GM23338 (cell line): Measurements from ENCODE around the gene ALG5. TPM values are rescaled to one million over a fixed set of nuclear protein-coding genes. Genes with fewer than 3 reads are reported as not detected.

Source experiments
- ATAC-seq: fragments of 200-7000 bp; cut with Tn5 transposase; 3 replicates; pipeline ENCODE4 v1.9.1; 2020
- DNase-seq: peaks from one replicate; pipeline ENCODE4 v3.0.0-alpha.2; 2015; ENCODE audit warnings: low spot score
- H2AFZ ChIP-seq: fragments of 200-600 bp; sonication (generic); 2 replicates; pipeline ENCODE4 v1.8.0; 2016; ENCODE audit warnings: antibody characterized with exemption, mild to moderate bottlenecking, moderate library complexity
- H3F3A ChIP-seq: fragments of 200-600 bp; sonication (generic); replicated peaks from 2 replicates; pipeline ENCODE4 v1.8.0; 2017; ENCODE audit warnings: antibody characterized with exemption, mixed run types, low read depth
- H3K27ac ChIP-seq: fragments of 200-600 bp; sonication (generic); 2 replicates; pipeline ENCODE4 v1.6.1; 2016; ENCODE audit warnings: low read depth
- H3K27me3 ChIP-seq: fragments of 200-600 bp; sonication (generic); 2 replicates; pipeline ENCODE4 v1.8.0; 2016; ENCODE audit warnings: mild to moderate bottlenecking, mixed run types, moderate library complexity; ENCODE audit not compliant: insufficient read depth
- H3K36me3 ChIP-seq: fragments of 200-600 bp; sonication (generic); 2 replicates; pipeline ENCODE4 v1.8.0; 2016; ENCODE audit warnings: mild to moderate bottlenecking; ENCODE audit not compliant: insufficient read depth
- H3K4me1 ChIP-seq: fragments of 200-600 bp; sonication (generic); 2 replicates; pipeline ENCODE4 v1.8.0; 2016; ENCODE audit warnings: mild to moderate bottlenecking, moderate library complexity; ENCODE audit not compliant: insufficient read depth
- H3K4me2 ChIP-seq: fragments of 200-600 bp; sonication (generic); 2 replicates; pipeline ENCODE4 v1.7.1; 2017; ENCODE audit warnings: mixed run types
- H3K4me3 ChIP-seq: fragments of 200-600 bp; sonication (generic); 2 replicates; pipeline ENCODE4 v1.6.1; 2016; ENCODE audit warnings: mixed run types
- H3K79me2 ChIP-seq: fragments of 200-600 bp; sonication (generic); replicated peaks from 2 replicates; pipeline ENCODE4 v1.8.0; 2017; ENCODE audit warnings: mild to moderate bottlenecking; ENCODE audit not compliant: insufficient read depth
- H3K9me2 ChIP-seq: fragments of 200-600 bp; sonication (generic); 2 replicates; pipeline ENCODE4 v1.8.0; 2017; ENCODE audit not compliant: insufficient read depth
- H4K20me1 ChIP-seq: fragments of 200-600 bp; sonication (generic); replicated peaks from 2 replicates; pipeline ENCODE4 v1.8.0; 2017; ENCODE audit warnings: mild to moderate bottlenecking; ENCODE audit not compliant: insufficient read depth
- H3K27ac Mint-ChIP-seq: 2 replicates; pipeline ENCODE4 v1.8.0; 2020; ENCODE audit warnings: inconsistent platforms, mild to moderate bottlenecking, moderate library complexity, mixed read lengths
- H3K27me3 Mint-ChIP-seq: 3 replicates; pipeline ENCODE4 v1.8.0; 2022; ENCODE audit warnings: low read depth, mild to moderate bottlenecking, moderate library complexity, mixed read lengths, inconsistent platforms; ENCODE audit not compliant: insufficient read depth, poor library complexity
- H3K36me3 Mint-ChIP-seq: 3 replicates; pipeline ENCODE4 v1.8.0; 2021; ENCODE audit warnings: low read depth, mild to moderate bottlenecking, inconsistent platforms, moderate library complexity, mixed read lengths
- H3K4me1 Mint-ChIP-seq: 3 replicates; pipeline ENCODE4 v1.8.0; 2020; ENCODE audit warnings: mild to moderate bottlenecking, inconsistent platforms, mixed read lengths
- H3K4me3 Mint-ChIP-seq: 3 replicates; pipeline ENCODE4 v1.8.0; 2021; ENCODE audit warnings: moderate library complexity, mild to moderate bottlenecking, inconsistent platforms, mixed read lengths
- H3K9me3 Mint-ChIP-seq: 3 replicates; pipeline ENCODE4 v1.8.0; 2020; ENCODE audit warnings: moderate library complexity, mild to moderate bottlenecking, inconsistent platforms, mixed read lengths
- CREB1 ChIP-seq: fragments of 250-450 bp; sonication (Bioruptor Pico); IDR thresholded peaks from 2 replicates; pipeline ENCODE4 v1.5.0; 2020; ENCODE audit warnings: low read depth, mild to moderate bottlenecking, moderate library complexity
- EZH2 ChIP-seq: fragments of 200-600 bp; sonication (generic); IDR thresholded peaks from one replicate; pipeline ENCODE4 v1.8.0; 2017; ENCODE audit warnings: antibody characterized with exemption, mild to moderate bottlenecking, low read depth; ENCODE audit not compliant: unreplicated experiment
- EZH2phosphoT487 ChIP-seq: fragments of 200-600 bp; sonication (generic); IDR thresholded peaks from one replicate; pipeline ENCODE4 v1.8.1; 2018; ENCODE audit warnings: antibody characterized with exemption; ENCODE audit not compliant: unreplicated experiment
- POLR2AphosphoS5 ChIP-seq: IDR thresholded peaks from 2 replicates; pipeline ENCODE4 v1.6.1; 2016; ENCODE audit warnings: antibody characterized with exemption, low read depth
- STAT1 ChIP-seq: IDR thresholded peaks from one replicate; pipeline ENCODE4 v1.6.1; 2016; ENCODE audit warnings: antibody characterized with exemption; ENCODE audit not compliant: unreplicated experiment
- ZNF114 ChIP-seq: fragments of 250-450 bp; sonication (Bioruptor Pico); IDR thresholded peaks from 2 replicates; pipeline ENCODE4 v1.5.0; 2020; ENCODE audit warnings: mild to moderate bottlenecking, moderate library complexity
- ZNF331 ChIP-seq: fragments of 250-450 bp; sonication (Bioruptor Pico); IDR thresholded peaks from 2 replicates; pipeline ENCODE4 v1.5.0; 2020; ENCODE audit warnings: low read depth, mild to moderate bottlenecking, moderate library complexity
- polyA plus RNA-seq: library from polyadenylated mRNA; unstranded; fragments of >200 nt; fragmentation: Nextera tagmentation; extraction: Ambion mirVana; gene quantifications from 2 replicates; pipeline ENCODE4 v1.2.1, GENCODE V29; 2016
- total RNA-seq: library from RNA; depleted of rRNA; stranded (reverse); fragments of >200 nt; shearing (Covaris generic); gene quantifications from 2 replicates; pipeline ENCODE4 v1.2.3, GENCODE V29; 2014
- TF ChIP-seq, protein P1 (sequence below): IDR thresholded peaks from one replicate; pipeline ENCODE4 v1.6.1; 2018; ENCODE audit warnings: antibody characterized with exemption; ENCODE audit not compliant: unreplicated experiment
- TF ChIP-seq, protein P2 (sequence below), 2 experiments: fragments of 200-600 bp in 1 of 2; sonication (generic) in 1 of 2; conservative IDR thresholded peaks; 2 replicates each; pipeline versions ENCODE4 v1.5.1 to v1.6.1; 2016 to 2017; ENCODE audit warnings: antibody characterized with exemption in 2 of 2, low read depth in 2 of 2, mild to moderate bottlenecking in 2 of 2, moderate library complexity in 1 of 2
- TF ChIP-seq, protein P3 (sequence below): fragments of 250-450 bp; sonication (Bioruptor Pico); IDR thresholded peaks from 2 replicates; pipeline ENCODE4 v1.5.0; 2020; ENCODE audit warnings: mild to moderate bottlenecking, moderate library complexity

Gene ALG5
- total and polyA plus RNA-seq, 2 experiments from 2014 or later, result 15.6 to 34.0 TPM

DNA sequence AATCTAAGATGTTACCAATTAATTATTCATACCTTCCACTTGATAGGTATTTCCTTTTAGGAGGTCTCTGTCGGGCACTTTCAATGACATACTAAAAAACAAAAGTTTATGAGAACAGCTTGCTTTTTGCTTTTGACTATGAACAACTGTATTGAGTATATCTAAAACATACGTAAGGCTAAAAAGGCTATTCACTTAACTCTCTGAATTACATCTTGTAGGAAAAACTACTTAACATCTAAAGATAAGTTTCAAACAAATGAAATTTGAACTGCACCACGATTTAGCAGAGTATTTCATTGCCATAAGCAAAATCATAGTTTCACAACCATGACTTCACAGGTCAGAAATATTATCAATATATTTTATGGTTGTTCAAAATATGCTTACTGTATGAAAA is 48.7 kb upstream of the ALG5 start (continued):
- TF ChIP-seq ZNF331 (CRISPR knock-in tag), result no peak
- no peak for TF ChIP-seq POLR2AphosphoS5
- no peak for TF ChIP-seq STAT1
- TF ChIP-seq EZH2, result no peak
- TF ChIP-seq, protein P1, sequence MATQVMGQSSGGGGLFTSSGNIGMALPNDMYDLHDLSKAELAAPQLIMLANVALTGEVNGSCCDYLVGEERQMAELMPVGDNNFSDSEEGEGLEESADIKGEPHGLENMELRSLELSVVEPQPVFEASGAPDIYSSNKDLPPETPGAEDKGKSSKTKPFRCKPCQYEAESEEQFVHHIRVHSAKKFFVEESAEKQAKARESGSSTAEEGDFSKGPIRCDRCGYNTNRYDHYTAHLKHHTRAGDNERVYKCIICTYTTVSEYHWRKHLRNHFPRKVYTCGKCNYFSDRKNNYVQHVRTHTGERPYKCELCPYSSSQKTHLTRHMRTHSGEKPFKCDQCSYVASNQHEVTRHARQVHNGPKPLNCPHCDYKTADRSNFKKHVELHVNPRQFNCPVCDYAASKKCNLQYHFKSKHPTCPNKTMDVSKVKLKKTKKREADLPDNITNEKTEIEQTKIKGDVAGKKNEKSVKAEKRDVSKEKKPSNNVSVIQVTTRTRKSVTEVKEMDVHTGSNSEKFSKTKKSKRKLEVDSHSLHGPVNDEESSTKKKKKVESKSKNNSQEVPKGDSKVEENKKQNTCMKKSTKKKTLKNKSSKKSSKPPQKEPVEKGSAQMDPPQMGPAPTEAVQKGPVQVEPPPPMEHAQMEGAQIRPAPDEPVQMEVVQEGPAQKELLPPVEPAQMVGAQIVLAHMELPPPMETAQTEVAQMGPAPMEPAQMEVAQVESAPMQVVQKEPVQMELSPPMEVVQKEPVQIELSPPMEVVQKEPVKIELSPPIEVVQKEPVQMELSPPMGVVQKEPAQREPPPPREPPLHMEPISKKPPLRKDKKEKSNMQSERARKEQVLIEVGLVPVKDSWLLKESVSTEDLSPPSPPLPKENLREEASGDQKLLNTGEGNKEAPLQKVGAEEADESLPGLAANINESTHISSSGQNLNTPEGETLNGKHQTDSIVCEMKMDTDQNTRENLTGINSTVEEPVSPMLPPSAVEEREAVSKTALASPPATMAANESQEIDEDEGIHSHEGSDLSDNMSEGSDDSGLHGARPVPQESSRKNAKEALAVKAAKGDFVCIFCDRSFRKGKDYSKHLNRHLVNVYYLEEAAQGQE, result no peak
- no peak for TF ChIP-seq ZNF114

DNA sequence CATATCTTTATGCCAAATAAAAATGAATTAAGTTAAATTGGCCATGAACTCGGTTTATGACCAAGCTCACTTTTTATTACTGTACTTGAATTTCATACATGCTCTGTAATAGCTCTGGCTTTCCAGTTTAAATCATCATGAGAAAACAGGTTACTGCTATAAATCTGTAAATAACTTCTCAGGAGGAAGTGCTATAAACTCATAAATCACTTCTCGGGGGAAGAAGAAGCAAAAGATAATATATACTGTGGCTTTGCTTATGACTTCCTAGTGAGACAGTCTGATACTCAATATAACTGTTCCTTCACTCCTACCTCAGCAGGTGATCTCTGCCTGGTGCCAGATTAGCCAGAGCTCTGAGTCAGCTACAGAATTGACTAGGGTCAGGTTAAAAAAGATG is 47.9 kb upstream of the ALG5 start:
- H3K79me2 ChIP-seq, result peaks cover 45% of the 10 kb centered on the region
- no peak overlapping the region for H3K4me3 ChIP-seq
- no peaks in the 10 kb centered on the region for H3K4me1 Mint-ChIP-seq
- H3K9me2 ChIP-seq, result no peaks in the 10 kb centered on the region
- H3K36me3 Mint-ChIP-seq, result peaks cover 33% of the 10 kb centered on the region
- no peaks in the 10 kb centered on the region for H3F3A ChIP-seq
- peaks cover 2% of the 10 kb centered on the region for H3K27me3 Mint-ChIP-seq
- peaks cover 28% of the 10 kb centered on the region for H3K36me3 ChIP-seq
- H4K20me1 ChIP-seq, result peaks cover 11% of the 10 kb centered on the region
- ATAC-seq, result no peak
- no peaks in the 10 kb centered on the region for H3K27me3 ChIP-seq
- H3K4me2 ChIP-seq, result no peak overlapping the region
- TF ChIP-seq, protein P2, sequence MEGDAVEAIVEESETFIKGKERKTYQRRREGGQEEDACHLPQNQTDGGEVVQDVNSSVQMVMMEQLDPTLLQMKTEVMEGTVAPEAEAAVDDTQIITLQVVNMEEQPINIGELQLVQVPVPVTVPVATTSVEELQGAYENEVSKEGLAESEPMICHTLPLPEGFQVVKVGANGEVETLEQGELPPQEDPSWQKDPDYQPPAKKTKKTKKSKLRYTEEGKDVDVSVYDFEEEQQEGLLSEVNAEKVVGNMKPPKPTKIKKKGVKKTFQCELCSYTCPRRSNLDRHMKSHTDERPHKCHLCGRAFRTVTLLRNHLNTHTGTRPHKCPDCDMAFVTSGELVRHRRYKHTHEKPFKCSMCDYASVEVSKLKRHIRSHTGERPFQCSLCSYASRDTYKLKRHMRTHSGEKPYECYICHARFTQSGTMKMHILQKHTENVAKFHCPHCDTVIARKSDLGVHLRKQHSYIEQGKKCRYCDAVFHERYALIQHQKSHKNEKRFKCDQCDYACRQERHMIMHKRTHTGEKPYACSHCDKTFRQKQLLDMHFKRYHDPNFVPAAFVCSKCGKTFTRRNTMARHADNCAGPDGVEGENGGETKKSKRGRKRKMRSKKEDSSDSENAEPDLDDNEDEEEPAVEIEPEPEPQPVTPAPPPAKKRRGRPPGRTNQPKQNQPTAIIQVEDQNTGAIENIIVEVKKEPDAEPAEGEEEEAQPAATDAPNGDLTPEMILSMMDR (conservative IDR thresholded peaks at IDR 0.05; ENCODE audit: low read depth in 2 of 2), result no peak
- no peaks in the 10 kb centered on the region for H3K4me1 ChIP-seq
- H2AFZ ChIP-seq, result no peak overlapping the region
- H3K27ac ChIP-seq, result no peak overlapping the region
- no peaks in the 10 kb centered on the region for H3K9me3 Mint-ChIP-seq
- DNase-seq, result no peak
- H3K4me3 Mint-ChIP-seq, result no peak overlapping the region
- no peak overlapping the region for H3K27ac Mint-ChIP-seq

DNA sequence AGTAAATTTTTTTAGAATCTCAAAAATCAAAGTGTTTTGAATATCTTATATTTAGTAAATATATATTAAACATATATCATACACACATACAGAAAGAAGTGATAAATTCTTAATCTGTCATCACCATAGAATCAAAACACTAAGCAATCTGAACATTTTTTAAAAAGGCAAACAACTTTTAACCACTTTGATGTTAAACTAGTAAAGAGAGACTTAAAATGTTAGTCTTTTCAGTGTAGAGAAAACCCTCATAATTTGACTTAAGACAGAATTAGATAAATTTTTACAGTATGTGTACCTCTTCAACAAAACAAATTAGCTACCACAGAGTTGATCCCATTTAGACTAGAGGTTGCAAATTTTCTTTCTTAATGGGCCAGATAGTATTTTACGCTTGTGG is 46.9 kb upstream of the ALG5 start:
- Histone ChIP-seq H3F3A (no peaks in the 10 kb centered on the region), H3K79me2 (peaks cover 35% of the 10 kb centered on the region)
- TF ChIP-seq EZH2phosphoT487 (no peak), CREB1 (CRISPR knock-in tag) (no peak), EZH2 (no peak)
- TF ChIP-seq, protein P3, sequence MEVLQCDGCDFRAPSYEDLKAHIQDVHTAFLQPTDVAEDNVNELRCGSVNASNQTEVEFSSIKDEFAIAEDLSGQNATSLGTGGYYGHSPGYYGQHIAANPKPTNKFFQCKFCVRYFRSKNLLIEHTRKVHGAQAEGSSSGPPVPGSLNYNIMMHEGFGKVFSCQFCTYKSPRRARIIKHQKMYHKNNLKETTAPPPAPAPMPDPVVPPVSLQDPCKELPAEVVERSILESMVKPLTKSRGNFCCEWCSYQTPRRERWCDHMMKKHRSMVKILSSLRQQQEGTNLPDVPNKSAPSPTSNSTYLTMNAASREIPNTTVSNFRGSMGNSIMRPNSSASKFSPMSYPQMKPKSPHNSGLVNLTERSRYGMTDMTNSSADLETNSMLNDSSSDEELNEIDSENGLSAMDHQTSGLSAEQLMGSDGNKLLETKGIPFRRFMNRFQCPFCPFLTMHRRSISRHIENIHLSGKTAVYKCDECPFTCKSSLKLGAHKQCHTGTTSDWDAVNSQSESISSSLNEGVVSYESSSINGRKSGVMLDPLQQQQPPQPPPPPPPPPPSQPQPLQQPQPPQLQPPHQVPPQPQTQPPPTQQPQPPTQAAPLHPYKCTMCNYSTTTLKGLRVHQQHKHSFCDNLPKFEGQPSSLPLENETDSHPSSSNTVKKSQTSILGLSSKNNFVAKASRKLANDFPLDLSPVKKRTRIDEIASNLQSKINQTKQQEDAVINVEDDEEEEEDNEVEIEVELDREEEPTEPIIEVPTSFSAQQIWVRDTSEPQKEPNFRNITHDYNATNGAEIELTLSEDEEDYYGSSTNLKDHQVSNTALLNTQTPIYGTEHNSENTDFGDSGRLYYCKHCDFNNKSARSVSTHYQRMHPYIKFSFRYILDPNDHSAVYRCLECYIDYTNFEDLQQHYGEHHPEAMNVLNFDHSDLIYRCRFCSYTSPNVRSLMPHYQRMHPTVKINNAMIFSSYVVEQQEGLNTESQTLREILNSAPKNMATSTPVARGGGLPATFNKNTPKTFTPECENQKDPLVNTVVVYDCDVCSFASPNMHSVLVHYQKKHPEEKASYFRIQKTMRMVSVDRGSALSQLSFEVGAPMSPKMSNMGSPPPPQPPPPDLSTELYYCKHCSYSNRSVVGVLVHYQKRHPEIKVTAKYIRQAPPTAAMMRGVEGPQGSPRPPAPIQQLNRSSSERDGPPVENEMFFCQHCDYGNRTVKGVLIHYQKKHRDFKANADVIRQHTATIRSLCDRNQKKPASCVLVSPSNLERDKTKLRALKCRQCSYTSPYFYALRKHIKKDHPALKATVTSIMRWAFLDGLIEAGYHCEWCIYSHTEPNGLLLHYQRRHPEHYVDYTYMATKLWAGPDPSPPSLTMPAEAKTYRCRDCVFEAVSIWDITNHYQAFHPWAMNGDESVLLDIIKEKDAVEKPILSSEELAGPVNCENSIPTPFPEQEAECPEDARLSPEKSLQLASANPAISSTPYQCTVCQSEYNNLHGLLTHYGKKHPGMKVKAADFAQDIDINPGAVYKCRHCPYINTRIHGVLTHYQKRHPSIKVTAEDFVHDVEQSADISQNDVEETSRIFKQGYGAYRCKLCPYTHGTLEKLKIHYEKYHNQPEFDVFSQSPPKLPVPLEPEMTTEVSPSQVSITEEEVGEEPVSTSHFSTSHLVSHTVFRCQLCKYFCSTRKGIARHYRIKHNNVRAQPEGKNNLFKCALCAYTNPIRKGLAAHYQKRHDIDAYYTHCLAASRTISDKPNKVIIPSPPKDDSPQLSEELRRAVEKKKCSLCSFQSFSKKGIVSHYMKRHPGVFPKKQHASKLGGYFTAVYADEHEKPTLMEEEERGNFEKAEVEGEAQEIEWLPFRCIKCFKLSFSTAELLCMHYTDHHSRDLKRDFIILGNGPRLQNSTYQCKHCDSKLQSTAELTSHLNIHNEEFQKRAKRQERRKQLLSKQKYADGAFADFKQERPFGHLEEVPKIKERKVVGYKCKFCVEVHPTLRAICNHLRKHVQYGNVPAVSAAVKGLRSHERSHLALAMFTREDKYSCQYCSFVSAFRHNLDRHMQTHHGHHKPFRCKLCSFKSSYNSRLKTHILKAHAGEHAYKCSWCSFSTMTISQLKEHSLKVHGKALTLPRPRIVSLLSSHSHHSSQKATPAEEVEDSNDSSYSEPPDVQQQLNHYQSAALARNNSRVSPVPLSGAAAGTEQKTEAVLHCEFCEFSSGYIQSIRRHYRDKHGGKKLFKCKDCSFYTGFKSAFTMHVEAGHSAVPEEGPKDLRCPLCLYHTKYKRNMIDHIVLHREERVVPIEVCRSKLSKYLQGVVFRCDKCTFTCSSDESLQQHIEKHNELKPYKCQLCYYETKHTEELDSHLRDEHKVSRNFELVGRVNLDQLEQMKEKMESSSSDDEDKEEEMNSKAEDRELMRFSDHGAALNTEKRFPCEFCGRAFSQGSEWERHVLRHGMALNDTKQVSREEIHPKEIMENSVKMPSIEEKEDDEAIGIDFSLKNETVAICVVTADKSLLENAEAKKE, result no peak

More for the DNA sequence above, 46.9 kb upstream of the ALG5 start:
- no peak overlapping the region for H3K4me3 ChIP-seq
- H3K9me2 ChIP-seq, result no peaks in the 10 kb centered on the region
- H3K27me3 ChIP-seq, result no peaks in the 10 kb centered on the region
- no peak overlapping the region for H2AFZ ChIP-seq
- Mint-ChIP-seq H3K4me1 (no peaks in the 10 kb centered on the region), H3K27me3 (peaks cover 2% of the 10 kb centered on the region), H3K36me3 (peaks cover 40% of the 10 kb centered on the region), H3K27ac (no peak overlapping the region), H3K4me3 (no peak overlapping the region), H3K9me3 (no peaks in the 10 kb centered on the region)
- no peaks in the 10 kb centered on the region for H3K4me1 ChIP-seq
- no peak overlapping the region for H3K27ac ChIP-seq
- no peak for DNase-seq
- no peak overlapping the region for H3K4me2 ChIP-seq
- H4K20me1 ChIP-seq, result peaks cover 16% of the 10 kb centered on the region
- peaks cover 35% of the 10 kb centered on the region for H3K36me3 ChIP-seq
- ATAC-seq, result no peak
